Parathyroid adenoma (tissue), 2 donors: ENCODE data around the gene GDF15.

ENCODE experiments used
- H2AFZ ChIP-seq: fragments of 300-600 bp; sonication (generic); one replicate; pipeline ENCODE4 v1.7.0; 2017; ENCODE audit warnings: antibody characterized with exemption, mild to moderate bottlenecking
- H3K27ac ChIP-seq: fragments of 300-600 bp; sonication (generic); one replicate; pipeline ENCODE4 v1.7.0; 2017
- H3K27me3 ChIP-seq: fragments of 300-600 bp; sonication (generic); one replicate; pipeline ENCODE4 v1.7.0; 2017; ENCODE audit warnings: low read length; ENCODE audit not compliant: control insufficient read depth, insufficient read depth
- H3K36me3 ChIP-seq: fragments of 300-600 bp; sonication (generic); one replicate; pipeline ENCODE4 v1.7.0; 2017; ENCODE audit warnings: low read length; ENCODE audit not compliant: control insufficient read depth, insufficient read depth
- H3K4me1 ChIP-seq: fragments of 300-600 bp; sonication (generic); one replicate; pipeline ENCODE4 v1.7.0; 2017; ENCODE audit warnings: control low read depth
- H3K4me2 ChIP-seq: fragments of 300-600 bp; sonication (generic); one replicate; pipeline ENCODE4 v1.7.0; 2017; ENCODE audit warnings: low read length
- H3K4me3 ChIP-seq: fragments of 300-600 bp; sonication (generic); one replicate; pipeline ENCODE4 v1.7.0; 2017; ENCODE audit warnings: low read depth, low read length
- H3K79me2 ChIP-seq: fragments of 300-600 bp; sonication (generic); one replicate; pipeline ENCODE4 v1.7.0; 2017; ENCODE audit warnings: control low read depth
- H3K9ac ChIP-seq: fragments of 300-600 bp; sonication (generic); one replicate; pipeline ENCODE4 v1.7.0; 2017; ENCODE audit warnings: mild to moderate bottlenecking
- H3K9me3 ChIP-seq: fragments of 300-600 bp; sonication (generic); one replicate; pipeline ENCODE4 v1.7.0; 2017; ENCODE audit warnings: low read length; ENCODE audit not compliant: control insufficient read depth
- TF ChIP-seq, protein P1 (sequence below): fragments of 300-600 bp; sonication (generic); IDR thresholded peaks from one replicate; pipeline ENCODE4 v1.7.0; 2017; ENCODE audit warnings: antibody characterized with exemption, mild to moderate bottlenecking
- donor health status: primary hyperparathyroidism.

The GDF15 gene

DNA sequence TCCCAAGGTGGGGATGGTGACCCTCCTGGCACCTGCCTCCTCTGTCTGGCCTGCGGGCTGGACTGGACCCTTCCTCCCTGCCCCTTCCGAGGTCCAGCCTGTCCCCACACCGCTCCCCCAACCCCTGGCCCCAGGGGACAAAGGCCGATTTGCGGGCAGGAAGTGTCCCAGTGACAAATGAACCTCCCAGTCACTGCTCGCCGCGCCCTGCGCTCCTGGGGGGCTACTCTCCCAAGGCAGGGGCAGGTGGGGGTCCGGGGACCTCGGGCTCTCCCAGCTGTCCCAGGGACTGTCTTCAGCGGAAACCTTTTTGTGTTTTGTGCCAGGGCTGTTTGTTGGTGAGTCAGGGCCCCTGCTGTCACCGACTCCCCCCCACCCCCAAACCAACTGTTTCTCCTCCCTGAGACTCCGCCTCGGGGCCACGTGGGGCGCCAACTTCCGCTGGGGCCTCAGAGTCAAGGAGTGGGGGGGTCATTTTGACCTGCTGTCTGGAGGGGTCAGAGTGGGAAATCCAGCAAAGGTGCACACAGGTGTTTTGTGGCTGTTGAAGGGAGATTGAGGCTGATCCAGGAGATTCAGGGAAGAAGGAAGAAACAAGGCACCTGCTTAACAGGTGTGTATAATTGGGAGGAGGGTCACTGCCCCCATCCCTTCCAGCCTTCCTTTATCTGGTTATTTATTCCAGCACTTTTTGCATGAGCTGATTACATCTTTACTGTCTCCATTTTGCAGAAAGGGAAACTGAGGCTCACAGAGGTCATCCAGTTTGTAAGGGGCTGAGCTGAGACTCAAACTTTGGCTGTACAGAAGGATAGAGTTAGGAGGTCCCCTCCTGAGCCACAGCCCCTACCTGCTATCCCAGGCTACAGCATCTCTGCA is 44.7 kb upstream of the GDF15 start:
- Histone ChIP-seq H3K9me3 (no peaks in the 10 kb centered on the region), H3K27me3 (no peaks in the 10 kb centered on the region), H3K79me2 (no peaks in the 10 kb centered on the region), H3K36me3 (no peaks in the 10 kb centered on the region), H3K4me1 (peaks cover 11% of the 10 kb centered on the region), H3K4me3 (peak overlapping the region; percentile 73), H3K9ac (peak overlapping the region; percentile 81), H3K4me2 (peak overlapping the region; percentile 95), H2AFZ (peak overlapping the region; percentile 75), H3K27ac (peak overlapping the region; percentile 71)
- TF ChIP-seq, protein P1, sequence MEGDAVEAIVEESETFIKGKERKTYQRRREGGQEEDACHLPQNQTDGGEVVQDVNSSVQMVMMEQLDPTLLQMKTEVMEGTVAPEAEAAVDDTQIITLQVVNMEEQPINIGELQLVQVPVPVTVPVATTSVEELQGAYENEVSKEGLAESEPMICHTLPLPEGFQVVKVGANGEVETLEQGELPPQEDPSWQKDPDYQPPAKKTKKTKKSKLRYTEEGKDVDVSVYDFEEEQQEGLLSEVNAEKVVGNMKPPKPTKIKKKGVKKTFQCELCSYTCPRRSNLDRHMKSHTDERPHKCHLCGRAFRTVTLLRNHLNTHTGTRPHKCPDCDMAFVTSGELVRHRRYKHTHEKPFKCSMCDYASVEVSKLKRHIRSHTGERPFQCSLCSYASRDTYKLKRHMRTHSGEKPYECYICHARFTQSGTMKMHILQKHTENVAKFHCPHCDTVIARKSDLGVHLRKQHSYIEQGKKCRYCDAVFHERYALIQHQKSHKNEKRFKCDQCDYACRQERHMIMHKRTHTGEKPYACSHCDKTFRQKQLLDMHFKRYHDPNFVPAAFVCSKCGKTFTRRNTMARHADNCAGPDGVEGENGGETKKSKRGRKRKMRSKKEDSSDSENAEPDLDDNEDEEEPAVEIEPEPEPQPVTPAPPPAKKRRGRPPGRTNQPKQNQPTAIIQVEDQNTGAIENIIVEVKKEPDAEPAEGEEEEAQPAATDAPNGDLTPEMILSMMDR = peak; percentile 8

DNA sequence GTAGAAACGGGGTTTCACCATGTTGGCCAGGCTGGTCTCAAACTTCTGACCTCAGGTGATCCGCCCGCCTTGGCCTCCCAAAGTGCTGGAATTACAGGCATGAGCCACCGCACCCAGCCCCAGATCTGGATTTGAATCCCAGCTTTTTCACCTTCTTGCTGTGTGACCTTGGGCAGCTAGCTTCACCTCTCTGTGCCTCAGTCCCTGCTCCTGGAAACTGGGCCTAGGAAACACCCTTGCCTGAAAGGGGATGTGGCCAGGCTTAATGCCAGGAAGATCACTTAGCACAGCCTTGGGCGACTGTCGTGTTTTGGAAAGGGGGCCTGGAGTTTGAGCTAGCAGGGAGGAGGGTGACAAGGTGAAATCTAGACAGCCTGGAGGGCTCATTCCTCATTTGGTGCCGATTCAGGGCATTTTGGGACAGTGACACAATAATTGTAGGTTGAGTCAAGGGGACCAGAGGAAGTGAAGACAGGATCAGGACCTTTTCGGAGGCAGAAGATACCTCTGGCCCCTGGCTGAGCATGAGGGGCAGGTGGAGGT is 43.8 kb upstream of the GDF15 start:
- Histone ChIP-seq H2AFZ (no peak overlapping the region), H3K4me3 (no peak overlapping the region), H3K27ac (no peak overlapping the region), H3K4me2 (no peak overlapping the region), H3K79me2 (no peaks in the 10 kb centered on the region), H3K27me3 (no peaks in the 10 kb centered on the region), H3K9ac (no peak overlapping the region), H3K9me3 (no peaks in the 10 kb centered on the region), H3K36me3 (no peaks in the 10 kb centered on the region), H3K4me1 (peaks cover 11% of the 10 kb centered on the region)
- TF ChIP-seq, protein P1 = no peak

DNA sequence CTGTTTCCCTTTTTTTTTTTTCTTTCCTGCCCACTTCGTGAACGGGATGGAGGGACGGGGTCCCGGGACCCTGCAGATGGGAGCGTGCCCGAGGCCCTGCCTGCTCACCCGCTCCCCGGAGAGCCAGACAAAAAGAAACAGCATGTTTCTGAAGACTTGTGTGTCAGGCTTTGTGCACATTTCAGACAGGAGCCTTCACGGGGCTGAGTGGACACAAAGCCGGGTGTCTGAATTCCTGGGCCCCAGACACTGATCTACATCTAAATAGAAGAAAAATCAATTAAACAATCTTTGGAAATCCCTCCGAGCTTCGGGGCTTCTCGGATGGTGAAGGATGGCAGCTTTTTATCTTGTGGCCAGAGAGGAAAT is 41.4 kb upstream of the GDF15 start:
- H2AFZ ChIP-seq = no peak overlapping the region
- TF ChIP-seq, protein P1 = no peak
- no peak overlapping the region for H3K4me2 ChIP-seq
- H3K27ac ChIP-seq = no peak overlapping the region
- no peaks in the 10 kb centered on the region for H3K9me3 ChIP-seq
- H3K9ac ChIP-seq = no peak overlapping the region
- no peaks in the 10 kb centered on the region for H3K27me3 ChIP-seq
- H3K4me1 ChIP-seq = peaks cover 11% of the 10 kb centered on the region
- no peaks in the 10 kb centered on the region for H3K36me3 ChIP-seq
- H3K79me2 ChIP-seq = no peaks in the 10 kb centered on the region
- H3K4me3 ChIP-seq = no peak overlapping the region

DNA sequence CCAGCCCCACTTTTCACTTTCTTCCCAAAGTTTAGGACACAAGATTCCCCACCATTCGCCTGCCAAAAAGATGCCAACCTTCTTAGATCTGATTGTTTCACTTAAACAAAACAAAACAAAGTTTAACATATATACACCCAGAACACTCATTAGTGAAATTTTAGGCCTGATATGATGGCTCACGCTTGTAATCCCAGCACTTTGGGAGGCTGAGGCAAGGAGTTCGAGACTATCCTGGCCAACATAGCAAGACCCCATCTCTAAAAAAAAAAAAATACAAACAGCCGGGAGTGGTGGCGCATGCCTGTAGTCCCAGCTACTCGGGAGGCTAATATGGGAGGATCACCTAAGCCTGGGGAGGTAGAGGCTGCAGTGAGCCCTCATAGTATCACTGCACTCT is 40.7 kb upstream of the GDF15 start:
- no peak overlapping the region for H3K4me3 ChIP-seq
- H3K4me1 ChIP-seq = peaks cover 5% of the 10 kb centered on the region
- no peaks in the 10 kb centered on the region for H3K79me2 ChIP-seq
- no peak overlapping the region for H3K9ac ChIP-seq
- H3K4me2 ChIP-seq = no peak overlapping the region
- H3K9me3 ChIP-seq = no peaks in the 10 kb centered on the region
- TF ChIP-seq, protein P1 = no peak
- no peak overlapping the region for H3K27ac ChIP-seq
- H3K36me3 ChIP-seq = no peaks in the 10 kb centered on the region
- H3K27me3 ChIP-seq = no peaks in the 10 kb centered on the region
- no peak overlapping the region for H2AFZ ChIP-seq
